HEK293 (cell line): Measurements from ENCODE around the gene LYPD6B.

ENCODE experiments used
- HOXD13 ChIP-seq: sonication (generic); formaldehyde crosslinking; IDR thresholded peaks from 2 replicates; pipeline ENCODE4 v1.8.0; 2022; ENCODE audit warnings: missing genetic modification reagents, borderline replicate concordance
- MZF1 ChIP-seq: fragments of 450-650 bp; formaldehyde crosslinking; IDR thresholded peaks from 2 replicates; pipeline ENCODE4 v1.5.1; 2017; ENCODE audit warnings: missing biosample characterization, missing genetic modification characterization, borderline replicate concordance
- PRDM1 ChIP-seq: fragments of 450-650 bp; formaldehyde crosslinking; IDR thresholded peaks from 2 replicates; pipeline ENCODE4; 2016; ENCODE audit warnings: missing biosample characterization, missing genetic modification characterization
- TCF7L2 ChIP-seq: IDR thresholded peaks from 2 replicates; pipeline ENCODE4 v1.6.1; 2011; ENCODE audit warnings: low read depth, mild to moderate bottlenecking, inconsistent platforms, low read length, moderate library complexity, borderline replicate concordance
- YY1 ChIP-seq: fragments of 450-650 bp; formaldehyde crosslinking; IDR thresholded peaks from 2 replicates; pipeline ENCODE4 v1.5.1; 2018; ENCODE audit warnings: missing biosample characterization, missing genetic modification characterization
- ZBTB17 ChIP-seq: fragments of 450-650 bp; formaldehyde crosslinking; IDR thresholded peaks from 2 replicates; pipeline ENCODE4 v1.5.1; 2016; ENCODE audit warnings: missing biosample characterization, missing genetic modification characterization
- ZBTB7A ChIP-seq: fragments of 450-650 bp; formaldehyde crosslinking; IDR thresholded peaks from 2 replicates; pipeline ENCODE4 v1.5.1; 2016; ENCODE audit warnings: low read depth, missing biosample characterization, missing genetic modification characterization
- ZNF157 ChIP-seq: fragments of 450-650 bp; formaldehyde crosslinking; IDR thresholded peaks from 2 replicates; pipeline ENCODE4 v1.5.1; 2016; ENCODE audit warnings: missing biosample characterization, missing genetic modification characterization
- ZNF211 ChIP-seq: fragments of 450-650 bp; formaldehyde crosslinking; IDR thresholded peaks from 2 replicates; pipeline ENCODE4 v1.5.1; 2016; ENCODE audit warnings: low read depth, missing biosample characterization, missing genetic modification characterization
- ZNF274 ChIP-seq, 2 experiments: fragments of 200-500 bp in 1 of 2; fragments of 450-650 bp in 1 of 2; sonication (Bioruptor generic) in 1 of 2; formaldehyde crosslinking in 1 of 2; IDR thresholded peaks; 2 replicates each; pipeline versions ENCODE4 v1.5.1 to v1.6.1; 2014 to 2016; ENCODE audit warnings: borderline replicate concordance in 1 of 2, inconsistent platforms in 1 of 2, low read length in 1 of 2, missing biosample characterization in 1 of 2, missing genetic modification characterization in 1 of 2
- ZNF560 ChIP-seq: fragments of 450-650 bp; formaldehyde crosslinking; IDR thresholded peaks from 2 replicates; pipeline ENCODE4 v1.5.1; 2017; ENCODE audit warnings: missing biosample characterization, missing genetic modification characterization, borderline replicate concordance
- TF ChIP-seq, protein P1 (sequence below): fragments of 450-650 bp; formaldehyde crosslinking; IDR thresholded peaks from 2 replicates; pipeline ENCODE4 v1.5.1; 2016; ENCODE audit warnings: missing biosample characterization, missing genetic modification characterization
- TF ChIP-seq, protein P2 (sequence below): fragments of 450-650 bp; formaldehyde crosslinking; IDR thresholded peaks from 2 replicates; pipeline ENCODE4 v1.5.1; 2017; ENCODE audit warnings: missing biosample characterization, missing genetic modification characterization
- TF ChIP-seq, protein P3 (sequence below): fragments of 450-650 bp; formaldehyde crosslinking; IDR thresholded peaks from 2 replicates; pipeline ENCODE4 v1.5.1; 2016; ENCODE audit warnings: missing biosample characterization, missing genetic modification characterization

DNA sequence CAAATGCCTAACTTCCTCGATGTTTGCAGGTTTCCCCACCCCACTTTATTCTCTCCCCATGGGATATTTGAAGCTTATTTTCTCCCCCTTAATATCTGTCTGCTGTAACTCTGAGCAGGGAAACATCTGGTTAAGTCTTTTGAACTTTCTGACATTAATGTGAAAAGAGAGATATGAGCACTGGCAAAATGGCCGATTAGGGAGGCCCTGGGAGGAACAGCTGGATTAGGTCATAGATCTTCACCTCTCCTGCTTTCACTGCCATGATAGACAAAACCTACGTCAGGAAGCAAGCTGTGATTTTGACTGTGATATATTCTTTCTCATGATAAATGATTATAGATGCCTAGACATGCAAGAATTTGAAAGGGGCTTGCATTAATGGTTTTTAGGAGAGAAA is 43.6 kb downstream of the LYPD6B start:
- TF ChIP-seq ZNF274 (IDR thresholded peaks at IDR 0.05; ENCODE audit: low read length) (no peak), ZNF274 (tag by site-specific recombination; IDR thresholded peaks at IDR 0.05; ENCODE audit: borderline replicate concordance) (no peak), ZNF560 (tag by site-specific recombination) (no peak), PRDM1 (no peak), ZNF211 (tag by site-specific recombination) (no peak), MZF1 (tag by site-specific recombination) (no peak), ZNF157 (tag by site-specific recombination) (no peak), ZBTB7A (no peak), HOXD13 (CRISPR knock-in tag) (no peak), TCF7L2 (no peak), YY1 (tag by site-specific recombination) (no peak), ZBTB17 (no peak)
- TF ChIP-seq, protein P1, sequence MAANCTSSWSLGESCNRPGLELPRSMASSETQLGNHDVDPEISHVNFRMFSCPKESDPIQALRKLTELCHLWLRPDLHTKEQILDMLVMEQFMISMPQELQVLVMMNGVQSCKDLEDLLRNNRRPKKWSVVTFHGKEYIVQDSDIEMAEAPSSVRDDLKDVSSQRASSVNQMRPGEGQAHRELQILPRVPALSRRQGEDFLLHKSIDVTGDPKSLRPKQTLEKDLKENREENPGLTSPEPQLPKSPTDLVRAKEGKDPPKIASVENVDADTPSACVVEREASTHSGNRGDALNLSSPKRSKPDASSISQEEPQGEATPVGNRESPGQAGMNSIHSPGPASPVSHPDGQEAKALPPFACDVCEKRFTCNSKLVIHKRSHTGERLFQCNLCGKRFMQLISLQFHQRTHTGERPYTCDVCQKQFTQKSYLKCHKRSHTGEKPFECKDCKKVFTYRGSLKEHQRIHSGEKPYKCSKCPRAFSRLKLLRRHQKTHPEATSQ (tag by site-specific recombination) = no peak
- TF ChIP-seq, protein P2, sequence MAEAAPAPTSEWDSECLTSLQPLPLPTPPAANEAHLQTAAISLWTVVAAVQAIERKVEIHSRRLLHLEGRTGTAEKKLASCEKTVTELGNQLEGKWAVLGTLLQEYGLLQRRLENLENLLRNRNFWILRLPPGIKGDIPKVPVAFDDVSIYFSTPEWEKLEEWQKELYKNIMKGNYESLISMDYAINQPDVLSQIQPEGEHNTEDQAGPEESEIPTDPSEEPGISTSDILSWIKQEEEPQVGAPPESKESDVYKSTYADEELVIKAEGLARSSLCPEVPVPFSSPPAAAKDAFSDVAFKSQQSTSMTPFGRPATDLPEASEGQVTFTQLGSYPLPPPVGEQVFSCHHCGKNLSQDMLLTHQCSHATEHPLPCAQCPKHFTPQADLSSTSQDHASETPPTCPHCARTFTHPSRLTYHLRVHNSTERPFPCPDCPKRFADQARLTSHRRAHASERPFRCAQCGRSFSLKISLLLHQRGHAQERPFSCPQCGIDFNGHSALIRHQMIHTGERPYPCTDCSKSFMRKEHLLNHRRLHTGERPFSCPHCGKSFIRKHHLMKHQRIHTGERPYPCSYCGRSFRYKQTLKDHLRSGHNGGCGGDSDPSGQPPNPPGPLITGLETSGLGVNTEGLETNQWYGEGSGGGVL (tag by site-specific recombination) = no peak
- TF ChIP-seq, protein P3, sequence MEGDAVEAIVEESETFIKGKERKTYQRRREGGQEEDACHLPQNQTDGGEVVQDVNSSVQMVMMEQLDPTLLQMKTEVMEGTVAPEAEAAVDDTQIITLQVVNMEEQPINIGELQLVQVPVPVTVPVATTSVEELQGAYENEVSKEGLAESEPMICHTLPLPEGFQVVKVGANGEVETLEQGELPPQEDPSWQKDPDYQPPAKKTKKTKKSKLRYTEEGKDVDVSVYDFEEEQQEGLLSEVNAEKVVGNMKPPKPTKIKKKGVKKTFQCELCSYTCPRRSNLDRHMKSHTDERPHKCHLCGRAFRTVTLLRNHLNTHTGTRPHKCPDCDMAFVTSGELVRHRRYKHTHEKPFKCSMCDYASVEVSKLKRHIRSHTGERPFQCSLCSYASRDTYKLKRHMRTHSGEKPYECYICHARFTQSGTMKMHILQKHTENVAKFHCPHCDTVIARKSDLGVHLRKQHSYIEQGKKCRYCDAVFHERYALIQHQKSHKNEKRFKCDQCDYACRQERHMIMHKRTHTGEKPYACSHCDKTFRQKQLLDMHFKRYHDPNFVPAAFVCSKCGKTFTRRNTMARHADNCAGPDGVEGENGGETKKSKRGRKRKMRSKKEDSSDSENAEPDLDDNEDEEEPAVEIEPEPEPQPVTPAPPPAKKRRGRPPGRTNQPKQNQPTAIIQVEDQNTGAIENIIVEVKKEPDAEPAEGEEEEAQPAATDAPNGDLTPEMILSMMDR (tag by site-specific recombination) = no peak
